ENCODE results near the gene CLIP3.

GRCh38 chr19:36051637-36052036, 19.0 kb upstream of the CLIP3 start:
- TF ChIP-seq EZH2 (IDR thresholded peaks at IDR 0.05; ENCODE audit: insufficient read depth, poor library complexity, severe bottlenecking) (no peak), EZH2phosphoT487 (IDR thresholded peaks at IDR 0.05; ENCODE audit: insufficient read depth, low read depth) (no peak)
